ENCODE data around the gene TUBB2B. TPM values are rescaled to one million over a fixed set of nuclear protein-coding genes. Genes with fewer than 3 reads are reported as not detected.
A peak's percentile ranks its signal among the peaks of the same experiment; 100 is the strongest.

The TUBB2B gene
- polyA plus RNA-seq (2013, experiment 1 of 2): 24.5 TPM
- 25.5 TPM for polyA plus RNA-seq (2013, experiment 2 of 2)

DNA sequence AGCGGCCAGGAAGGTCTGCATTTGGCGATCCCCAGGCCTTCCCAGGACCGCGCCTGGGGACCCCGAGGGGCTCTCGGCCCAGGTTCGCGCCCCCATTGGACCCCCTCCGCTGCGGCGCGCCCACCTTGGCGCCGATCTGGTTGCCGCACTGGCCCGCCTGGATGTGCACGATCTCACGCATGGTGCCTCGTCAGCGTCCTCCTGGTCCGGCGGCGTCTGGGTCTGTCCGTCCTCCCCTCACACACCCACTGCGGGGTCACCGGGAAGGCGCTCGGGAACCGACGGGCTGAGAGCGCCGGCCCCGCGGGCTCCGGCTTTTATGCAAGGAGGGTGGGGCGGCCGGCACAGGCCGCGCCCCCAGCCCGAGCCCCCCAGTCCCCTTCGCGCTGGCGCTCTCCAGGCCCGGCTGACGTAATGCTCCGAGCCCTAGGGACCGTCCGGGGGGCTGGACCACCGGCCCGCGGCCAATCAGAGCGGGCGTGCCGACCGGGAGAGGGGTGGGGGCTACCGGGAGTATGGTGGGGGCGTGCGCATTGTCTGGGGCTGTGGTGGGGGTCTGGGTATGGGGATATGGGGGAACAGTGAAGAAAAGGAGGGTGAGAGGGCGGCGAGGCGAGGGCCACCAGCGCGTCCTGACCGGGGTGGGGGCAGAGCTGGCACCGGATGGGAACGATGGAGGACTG, at the start of gene TUBB2B:
TSS of gene TUBB2B (minus strand) at position 291 of the 683 bp plus-strand sequence. CDS start at position 181, 110 bp downstream.
- H3K27ac ChIP-seq (ENCODE audit: low read length, poor library complexity, severe bottlenecking): no peak within 1 kb of the TSS
- peaks cover 6% of the 10 kb centered on the region for H3K79me1 ChIP-seq (replicated peaks; ENCODE audit: low read length, poor library complexity, severe bottlenecking)
- H4K91ac ChIP-seq (ENCODE audit: low read length): no peak within 1 kb of the TSS
- peak within 1 kb of the TSS in 1 of 2 experiments; percentile 97 for H3K23ac ChIP-seq (ENCODE audit: low read length in 2 of 2)
- H3K4ac ChIP-seq (ENCODE audit: low read depth in 1 of 2, low read length in 2 of 2): peak within 1 kb of the TSS in 1 of 2 experiments; percentile 45
- no peak within 1 kb of the TSS for H2AK5ac ChIP-seq (ENCODE audit: low read length, severe bottlenecking)
- peak within 1 kb of the TSS in 1 of 2 experiments; percentile 66 for H3K14ac ChIP-seq (ENCODE audit: low read length in 2 of 2)
- DNase-seq: peak; percentile 62
- under 1% methylated on average over 57 of the region's 66 CpGs for WGBS
- H3K27me3 ChIP-seq (ENCODE audit: control insufficient read depth in 1 of 2, insufficient read depth in 1 of 2, low read length in 2 of 2): peaks cover 43 to 86% of the 10 kb centered on the region in 2 experiments
- H2AFZ ChIP-seq (ENCODE audit: low read depth, low read length): peak within 1 kb of the TSS; percentile 67
- peak within 1 kb of the TSS; percentile 98 for H3K4me2 ChIP-seq (ENCODE audit: low read length, poor library complexity, severe bottlenecking)
- no peak within 1 kb of the TSS for H2BK15ac ChIP-seq (ENCODE audit: low read depth, poor library complexity, severe bottlenecking)
- peak within 1 kb of the TSS in 1 of 2 experiments; percentile 47 for H2BK12ac ChIP-seq (ENCODE audit: low read length in 2 of 2)
- H3K9ac ChIP-seq (ENCODE audit: low read length): peak within 1 kb of the TSS; percentile 43
- peak within 1 kb of the TSS; percentile 25 to 92 for H3K18ac ChIP-seq (ENCODE audit: low read depth in 1 of 2, low read length in 2 of 2)
- peaks cover 34% of the 10 kb centered on the region for H3K4me1 ChIP-seq (ENCODE audit: control insufficient read depth, insufficient read depth, low read depth, low read length)
- H2BK5ac ChIP-seq (ENCODE audit: low read depth, low read length, poor library complexity, severe bottlenecking): no peak within 1 kb of the TSS
- H4K8ac ChIP-seq (ENCODE audit: low read length): no peak within 1 kb of the TSS
- H2BK120ac ChIP-seq (ENCODE audit: low read depth, low read length): no peak within 1 kb of the TSS
- no peaks in the 10 kb centered on the region for H3K36me3 ChIP-seq (ENCODE audit: control insufficient read depth in 1 of 2, insufficient read depth in 2 of 2, low read depth in 1 of 2, low read length in 2 of 2)
- peak within 1 kb of the TSS; percentile 59 to 70 for H3K4me3 ChIP-seq (ENCODE audit: insufficient read depth in 1 of 2, low read depth in 1 of 2, low read length in 2 of 2)
- no peaks in the 10 kb centered on the region for H3K9me3 ChIP-seq (ENCODE audit: control insufficient read depth, low read length)

DNA sequence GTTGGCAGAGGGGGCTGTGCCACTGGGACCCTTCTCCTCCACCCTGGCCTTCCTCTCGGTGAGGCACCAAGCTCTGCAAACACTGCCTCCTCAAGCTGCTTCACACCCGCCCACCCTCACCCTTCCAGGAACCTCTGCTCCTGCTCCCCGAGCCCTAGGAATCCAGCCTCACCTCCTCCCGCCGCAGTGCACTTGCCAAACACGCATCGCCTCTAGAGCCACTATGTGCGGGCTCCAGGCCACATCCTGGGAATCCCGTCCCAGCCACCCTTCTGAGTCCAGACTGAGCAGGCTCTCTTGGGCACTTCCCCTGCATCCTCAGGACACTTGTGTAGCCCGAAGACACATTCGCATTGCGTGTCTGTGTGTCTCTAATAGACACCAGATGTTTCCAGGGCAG, 49.8 kb upstream of the TUBB2B start:
- Histone ChIP-seq H2BK120ac (ENCODE audit: low read depth, low read length) (no peak overlapping the region), H3K36me3 (ENCODE audit: control insufficient read depth in 1 of 2, insufficient read depth in 2 of 2, low read depth in 1 of 2, low read length in 2 of 2) (peaks cover 14 to 62% of the 10 kb centered on the region in 2 experiments), H3K18ac (ENCODE audit: low read depth in 1 of 2, low read length in 2 of 2) (no peak overlapping the region), H2BK5ac (ENCODE audit: low read depth, low read length, poor library complexity, severe bottlenecking) (no peak overlapping the region), H3K27me3 (ENCODE audit: control insufficient read depth in 1 of 2, insufficient read depth in 1 of 2, low read length in 2 of 2) (no peaks in the 10 kb centered on the region), H3K4ac (ENCODE audit: low read depth in 1 of 2, low read length in 2 of 2) (no peak overlapping the region), H3K4me3 (ENCODE audit: insufficient read depth in 1 of 2, low read depth in 1 of 2, low read length in 2 of 2) (no peak overlapping the region), H2BK15ac (ENCODE audit: low read depth, poor library complexity, severe bottlenecking) (no peak overlapping the region), H2BK12ac (ENCODE audit: low read length in 2 of 2) (no peak overlapping the region), H3K4me2 (ENCODE audit: low read length, poor library complexity, severe bottlenecking) (no peak overlapping the region), H3K27ac (ENCODE audit: low read length, poor library complexity, severe bottlenecking) (no peak overlapping the region), H3K4me1 (ENCODE audit: control insufficient read depth, insufficient read depth, low read depth, low read length) (peaks cover 13% of the 10 kb centered on the region), H4K91ac (ENCODE audit: low read length) (no peak overlapping the region), H4K8ac (ENCODE audit: low read length) (no peak overlapping the region), H3K14ac (ENCODE audit: low read length in 2 of 2) (no peak overlapping the region), H3K23ac (ENCODE audit: low read length in 2 of 2) (no peak overlapping the region), H3K79me1 (replicated peaks; ENCODE audit: low read length, poor library complexity, severe bottlenecking) (peaks cover 19% of the 10 kb centered on the region), H2AFZ (ENCODE audit: low read depth, low read length) (no peak overlapping the region), H3K9ac (ENCODE audit: low read length) (no peak overlapping the region), H2AK5ac (ENCODE audit: low read length, severe bottlenecking) (no peak overlapping the region), H3K9me3 (ENCODE audit: control insufficient read depth, low read length) (no peaks in the 10 kb centered on the region)
- WGBS: 90% methylated on average over 12 of the region's 12 CpGs
- no peak for DNase-seq

DNA sequence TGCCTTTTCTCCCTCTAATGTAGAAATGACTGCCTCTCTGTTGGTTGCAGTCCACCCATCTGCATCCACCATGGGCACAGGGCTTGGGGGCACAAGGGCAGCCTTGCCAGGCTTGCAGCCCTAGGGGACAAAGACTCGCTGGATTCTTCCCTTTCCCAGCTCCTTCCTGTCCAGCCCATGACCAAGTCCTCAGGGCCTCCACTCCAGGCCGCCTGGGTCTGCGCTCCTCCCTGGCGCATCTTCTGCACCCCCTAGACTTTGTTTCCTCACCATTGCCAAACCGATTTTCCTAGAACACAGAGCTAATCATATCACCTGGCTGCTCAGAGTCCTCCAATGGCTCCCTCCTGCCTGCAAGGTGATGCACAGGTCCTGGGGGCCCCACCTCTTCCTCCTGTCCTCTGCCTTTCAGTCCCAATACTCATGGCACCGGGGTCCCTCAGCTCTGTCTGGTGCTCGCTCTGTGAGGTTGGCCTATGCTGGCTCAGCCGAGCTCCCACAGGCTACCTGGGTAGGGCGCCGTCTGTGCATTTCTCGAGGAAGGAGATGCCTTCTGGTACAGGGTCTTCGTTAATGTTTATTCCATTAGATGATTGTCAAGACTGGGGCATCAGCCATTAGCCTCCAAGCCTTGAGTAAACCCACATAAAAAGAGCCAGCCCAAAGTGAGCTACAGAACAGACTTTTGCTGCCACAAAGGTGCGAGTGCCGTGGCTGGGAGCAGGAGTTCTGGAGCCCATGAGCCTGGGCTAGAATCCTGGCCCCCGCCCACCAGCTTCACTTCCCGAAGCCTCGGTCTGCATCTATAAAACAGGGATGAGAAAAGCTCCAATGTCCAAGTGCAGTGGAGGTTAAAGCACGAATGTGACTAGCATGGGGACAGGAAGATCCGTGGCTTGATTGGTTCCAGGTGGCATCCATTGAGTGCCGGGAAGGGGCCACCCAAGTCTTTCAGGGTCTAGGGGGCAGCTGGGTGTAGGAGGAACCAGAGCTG, 49.0 kb upstream of the TUBB2B start:
- DNase-seq: no peak
- Histone ChIP-seq H3K23ac (ENCODE audit: low read length in 2 of 2) (no peak overlapping the region), H2BK15ac (ENCODE audit: low read depth, poor library complexity, severe bottlenecking) (no peak overlapping the region), H4K91ac (ENCODE audit: low read length) (no peak overlapping the region), H3K27me3 (ENCODE audit: control insufficient read depth in 1 of 2, insufficient read depth in 1 of 2, low read length in 2 of 2) (no peaks in the 10 kb centered on the region), H3K14ac (ENCODE audit: low read length in 2 of 2) (no peak overlapping the region), H2BK120ac (ENCODE audit: low read depth, low read length) (no peak overlapping the region), H2AK5ac (ENCODE audit: low read length, severe bottlenecking) (no peak overlapping the region), H2BK12ac (ENCODE audit: low read length in 2 of 2) (no peak overlapping the region), H3K4me3 (ENCODE audit: insufficient read depth in 1 of 2, low read depth in 1 of 2, low read length in 2 of 2) (no peak overlapping the region), H3K79me1 (replicated peaks; ENCODE audit: low read length, poor library complexity, severe bottlenecking) (peaks cover 22% of the 10 kb centered on the region), H3K9ac (ENCODE audit: low read length) (no peak overlapping the region), H3K4me1 (ENCODE audit: control insufficient read depth, insufficient read depth, low read depth, low read length) (peaks cover 10% of the 10 kb centered on the region), H2AFZ (ENCODE audit: low read depth, low read length) (no peak overlapping the region), H3K9me3 (ENCODE audit: control insufficient read depth, low read length) (no peaks in the 10 kb centered on the region), H3K36me3 (ENCODE audit: control insufficient read depth in 1 of 2, insufficient read depth in 2 of 2, low read depth in 1 of 2, low read length in 2 of 2) (peaks cover 22 to 70% of the 10 kb centered on the region in 2 experiments), H4K8ac (ENCODE audit: low read length) (no peak overlapping the region), H3K27ac (ENCODE audit: low read length, poor library complexity, severe bottlenecking) (no peak overlapping the region), H3K4me2 (ENCODE audit: low read length, poor library complexity, severe bottlenecking) (no peak overlapping the region), H3K4ac (ENCODE audit: low read depth in 1 of 2, low read length in 2 of 2) (no peak overlapping the region), H2BK5ac (ENCODE audit: low read depth, low read length, poor library complexity, severe bottlenecking) (no peak overlapping the region), H3K18ac (ENCODE audit: low read depth in 1 of 2, low read length in 2 of 2) (no peak overlapping the region)
- 90% methylated on average over 20 of the region's 20 CpGs for WGBS

Measured in mesenchymal stem cell (in vitro differentiated cells and primary cell).